K562 (cell line): ENCODE measurements around the gene PBX4. TPM values are rescaled to one million over a fixed set of nuclear protein-coding genes. Genes with fewer than 3 reads are reported as not detected.

Experiments
- ATAC-seq: fragments of 200-7000 bp; cut with Tn5 transposase; 3 replicates; pipeline ENCODE4 v1.9.1; 2020; ENCODE audit warnings: moderate library complexity
- BruUV-seq: library from RNA; stranded (reverse); fragments of 400-500 nt; replicated peaks from 2 replicates; lab custom pipeline; 2021; lab: Mats Ljungman, UMichigan
- CTCF ChIA-PET: fragments of 300-600 bp; formaldehyde crosslinking; extraction: SDS; loops from one replicate; lab custom pipeline; 2021; ENCODE audit warnings: low intra/inter-chr PET ratio; lab: Yijun Ruan, JAX
- POLR2A ChIA-PET: fragments of 300-600, 350-650 bp; sonication (Branson Sonifier 250); formaldehyde crosslinking; extraction: SDS; loops from one replicate; lab custom pipeline; 2021; ENCODE audit warnings: antibody characterized with exemption, inconsistent platforms; lab: Yijun Ruan, JAX
- DNase-seq, 4 experiments: peaks; one replicate each; pipeline versions ENCODE4 v3.0.0 to v3.0.0-alpha.2; 2011 to 2018; ENCODE audit warnings: low spot score in 3 of 4, mixed read lengths in 3 of 4; ENCODE audit errors: extremely low read depth in 1 of 4
- FAIRE-seq: peaks from 2 replicates; lab custom pipeline; 2011; peaks lifted over from hg19 to GRCh38; lab: Jason Lieb, UNC
- H2AFZ ChIP-seq: 2 replicates; pipeline ENCODE4 v1.6.0; 2011; ENCODE audit warnings: low read depth, low read length, control low read depth, inconsistent platforms
- H3K27ac ChIP-seq: fragments of 200-600 bp; 3 replicates; pipeline ENCODE4 v1.8.0; 2011; ENCODE audit warnings: low read depth, mild to moderate bottlenecking, control low read depth, inconsistent platforms, low read length, moderate library complexity, mixed read lengths; ENCODE audit errors: extremely low read depth
- H3K27me3 ChIP-seq, 2 experiments: fragments of 300-600 bp in 1 of 2; 2 replicates in 1 of 2; 3 replicates in 1 of 2; pipeline versions ENCODE4 v1.6.0 to v1.8.0; 2011; ENCODE audit warnings: inconsistent platforms in 2 of 2, low read length in 2 of 2, mild to moderate bottlenecking in 1 of 2, mixed read lengths in 1 of 2, moderate library complexity in 1 of 2; ENCODE audit not compliant: control insufficient read depth in 2 of 2, insufficient read depth in 2 of 2
- H3K36me3 ChIP-seq: fragments of 300-600 bp; 3 replicates; pipeline ENCODE4 v1.8.0; 2011; ENCODE audit warnings: mild to moderate bottlenecking, low read length, inconsistent platforms; ENCODE audit not compliant: control insufficient read depth, insufficient read depth
- H3K4me1 ChIP-seq, 2 experiments: fragments of 200-600 bp in 1 of 2; replicated peaks in 1 of 2; 2 replicates in 1 of 2; 3 replicates in 1 of 2; pipeline versions ENCODE4 v1.5.1 to v1.8.0; 2011; ENCODE audit warnings: inconsistent platforms in 2 of 2, low read length in 2 of 2, mild to moderate bottlenecking in 1 of 2, mixed read lengths in 1 of 2, moderate library complexity in 1 of 2; ENCODE audit not compliant: control insufficient read depth in 2 of 2, insufficient read depth in 2 of 2
- H3K4me2 ChIP-seq: 2 replicates; pipeline ENCODE4 v1.6.1; 2011; ENCODE audit warnings: low read length, control low read depth, inconsistent platforms, mixed read lengths; ENCODE audit not compliant: insufficient read depth
- H3K4me3 ChIP-seq: fragments of 200-600 bp; sonication (generic), shearing (Covaris generic); 2 replicates; pipeline ENCODE4 v1.5.1; 2016; ENCODE audit warnings: control low read depth, inconsistent platforms
- H3K79me2 ChIP-seq: fragments of 200-600 bp; 3 replicates; pipeline ENCODE4 v1.8.0; 2011; ENCODE audit warnings: low read length, inconsistent platforms; ENCODE audit not compliant: control insufficient read depth, insufficient read depth
- H3K9ac ChIP-seq, 2 experiments: 2 replicates each; pipeline versions ENCODE4 v1.6.0 to v1.6.1; 2011; ENCODE audit warnings: low read depth in 2 of 2, low read length in 2 of 2, control low read depth in 1 of 2, inconsistent platforms in 1 of 2, mild to moderate bottlenecking in 1 of 2, mixed read lengths in 1 of 2; ENCODE audit not compliant: insufficient read depth in 1 of 2
- H3K9me1 ChIP-seq: one replicate; pipeline ENCODE4 v1.6.0; 2011; ENCODE audit warnings: inconsistent platforms, mild to moderate bottlenecking, low read length, moderate library complexity; ENCODE audit not compliant: control insufficient read depth, insufficient read depth
- H3K9me3 ChIP-seq: replicated peaks from 2 replicates; pipeline ENCODE4 v1.5.1; 2011; ENCODE audit warnings: low read depth, low read length, inconsistent platforms; ENCODE audit not compliant: control insufficient read depth, insufficient read depth
- H4K20me1 ChIP-seq: replicated peaks from 2 replicates; pipeline ENCODE4 v1.6.1; 2011; ENCODE audit warnings: low read length, inconsistent platforms, mixed read lengths; ENCODE audit not compliant: control insufficient read depth, insufficient read depth
- CREM ChIP-seq: IDR thresholded peaks from 2 replicates; pipeline ENCODE4 v1.6.1; 2014; ENCODE audit warnings: antibody characterized with exemption, low read depth
- DLX4 ChIP-seq: fragments of 250-450 bp; sonication (Bioruptor Pico); IDR thresholded peaks from 2 replicates; pipeline ENCODE4 v1.6.1; 2021; ENCODE audit warnings: mild to moderate bottlenecking
- ESRRA ChIP-seq: fragments of 450-650 bp; IDR thresholded peaks from 2 replicates; pipeline ENCODE4 v1.6.1; 2014; ENCODE audit warnings: low read depth, mild to moderate bottlenecking, moderate library complexity, borderline replicate concordance
- EZH2 ChIP-seq: IDR thresholded peaks from 2 replicates; pipeline ENCODE4 v1.6.1; 2012; ENCODE audit warnings: low read depth, mild to moderate bottlenecking, inconsistent platforms, low read length, borderline replicate concordance
- L3MBTL2 ChIP-seq: fragments of 450-650 bp; IDR thresholded peaks from 2 replicates; pipeline ENCODE4 v1.6.1; 2016; ENCODE audit warnings: mild to moderate bottlenecking, moderate library complexity
- MYNN ChIP-seq, 2 experiments: sonication (generic); formaldehyde crosslinking in 1 of 2; IDR thresholded peaks; 2 replicates each; pipeline versions ENCODE4 v1.5.0 to v1.6.1; 2016 to 2020; ENCODE audit warnings: antibody characterized with exemption in 1 of 2, missing genetic modification reagents in 1 of 2
- POLR2AphosphoS2 ChIP-seq: IDR thresholded peaks from 2 replicates; pipeline ENCODE4 v1.6.1; 2012; ENCODE audit warnings: low read length, improper control_type of control experiment
- RBM15 ChIP-seq: fragments of 200-400 bp; formaldehyde crosslinking; IDR thresholded peaks from 2 replicates; pipeline ENCODE4 v1.6.1; 2018; ENCODE audit warnings: mild to moderate bottlenecking, low read length, moderate library complexity; ENCODE audit not compliant: insufficient read depth
- RFX7 ChIP-seq: fragments of 250-450 bp; sonication (Bioruptor Pico); IDR thresholded peaks from 2 replicates; pipeline ENCODE4 v1.5.1; 2021; ENCODE audit warnings: mild to moderate bottlenecking
- TEAD1 ChIP-seq, 2 experiments: fragments of 450-650 bp in 1 of 2; sonication (generic) in 1 of 2; formaldehyde crosslinking; IDR thresholded peaks; 2 replicates each; pipeline versions ENCODE4 v1.4.0 to v1.8.0; 2020 to 2022; ENCODE audit warnings: mild to moderate bottlenecking in 2 of 2, missing genetic modification reagents in 1 of 2
- ZBTB9 ChIP-seq: fragments of 450-650 bp; formaldehyde crosslinking; IDR thresholded peaks from 2 replicates; pipeline ENCODE4 v1.4.0; 2020; ENCODE audit warnings: mild to moderate bottlenecking, moderate library complexity
- ZFP1 ChIP-seq: fragments of 450-650 bp; formaldehyde crosslinking; IDR thresholded peaks from 2 replicates; pipeline ENCODE4 v1.4.0; 2020; ENCODE audit warnings: mild to moderate bottlenecking, mixed read lengths
- ZFX ChIP-seq: sonication (generic); formaldehyde crosslinking; IDR thresholded peaks from 2 replicates; pipeline ENCODE4 v1.8.0; 2022; ENCODE audit warnings: mild to moderate bottlenecking, missing genetic modification reagents, moderate library complexity
- ZNF384 ChIP-seq: IDR thresholded peaks from 2 replicates; pipeline ENCODE4 v1.6.1; 2012; ENCODE audit warnings: low read depth, low read length, improper control_type of control experiment
- ZNF583 ChIP-seq: fragments of 250-450 bp; sonication (Bioruptor Pico); IDR thresholded peaks from 2 replicates; pipeline ENCODE4 v1.4.0; 2020
- WGBS: fragments of 100-300 bp; shearing (Covaris generic); methylation state at CpG from one replicate; pipeline ENCODE4 v1.1.6; 2016; ENCODE audit warnings: low coverage, mixed read lengths; ENCODE audit not compliant: insufficient coverage; ENCODE audit errors: missing lambda C conversion rate; 5-methylcytosine and 5-hydroxymethylcytosine counted together
- in situ Hi-C: fragments of 300-500 bp; cut with MboI; formaldehyde crosslinking; loops from 4 replicates; pipeline ENCODE4 v1.15.0; 2018; ENCODE audit warnings: inconsistent platforms, mixed read lengths
- intact Hi-C: fragments of 100-400 bp; cut with micrococcal nuclease; formaldehyde crosslinking; loops from 2 replicates; pipeline ENCODE4 v1.14.2; 2022
- polyA plus RNA-seq, 8 experiments: library from polyadenylated mRNA; depleted of rRNA in 4 of 8; stranded (reverse) in 5 of 8; unstranded in 3 of 8; fragments of >200 nt; fragmentation: Nextera tagmentation in 2 of 8; fragmentation: Illumina TruSeq in 1 of 8; extraction: Ambion mirVana in 2 of 8; extraction: Trizol in 1 of 8; gene quantifications; 2 replicates each; pipeline versions ENCODE4 v1.2.1 to v1.2.3, GENCODE V29; 2011 to 2014; ENCODE audit warnings: inconsistent platforms in 1 of 8, missing spikeins in 1 of 8
- total RNA-seq, 7 experiments: library from RNA; depleted of rRNA in 6 of 7; stranded (reverse); fragments of >200 nt in 6 of 7; fragmentation: Illumina TruSeq in 2 of 7; extraction: Trizol in 2 of 7; gene quantifications; 2 replicates each; pipeline versions ENCODE4 v1.2.1 to v1.2.3, GENCODE V29; 2011 to 2021; ENCODE audit warnings: low replicate concordance in 1 of 7
- TF ChIP-seq, protein P1 (sequence below), 2 experiments: fragments of 450-650 bp in 1 of 2; sonication (generic) in 1 of 2; formaldehyde crosslinking in 1 of 2; IDR thresholded peaks in 1 of 2; conservative IDR thresholded peaks in 1 of 2; 2 replicates each; pipeline versions ENCODE4 v1.6.1 to v1.8.1; 2016 to 2023; ENCODE audit warnings: mild to moderate bottlenecking in 2 of 2, moderate library complexity in 2 of 2, inconsistent platforms in 1 of 2, missing genetic modification reagents in 1 of 2

The PBX4 gene
- total and polyA plus RNA-seq, 9 of the 15 experiments (the other 6 are each of a cell fraction or from before 2014, with no cell fraction given) = 0.11 to 3.8 (median 1.6) TPM; not detected in 1

- peak overlapping the region; percentile 75 for H2AFZ ChIP-seq
- no TSS peak for BruUV-seq
- no peaks in the 10 kb centered on the region for H3K9me3 ChIP-seq
- H3K27me3 ChIP-seq = no peaks in the 10 kb centered on the region
- 19% methylated on average over 44 of the region's 48 CpGs for WGBS
- intact Hi-C loops = loop anchor here (1.0 to 2.0 kb wide), 3 partner anchors 22 to 427 kb away; partner anchors contain the start of gene GMIP
- in situ Hi-C loops = loop anchor here (25.0 kb wide), 1 partner anchor 105 kb away; the partner anchor contains the start of genes GMIP and LPAR2
- H3K4me1 ChIP-seq = peaks cover 5 to 25% of the 10 kb centered on the region in 2 experiments
- H3K27ac ChIP-seq = no peak overlapping the region
- peak overlapping the region in 1 of 2 experiments; percentile 77; a peak in 2 of 4 replicates for H3K9ac ChIP-seq
- CTCF ChIA-PET = interaction anchor here (1.6 to 3.2 kb wide), 2 partner anchors 22 to 112 kb away, joined by 9 to 30 read pairs; partner anchors contain the start of gene GMIP
- no peak overlapping the region for H3K4me3 ChIP-seq
- FAIRE-seq (peak; percentile 69), DNase-seq (peak; percentile 79 to 87 (median 80)), ATAC-seq (peak; percentile 89)
- H3K36me3 ChIP-seq = peaks cover 25% of the 10 kb centered on the region; the same call in 2 of the 3 replicates
- no peaks in the 10 kb centered on the region for H3K79me2 ChIP-seq
- 0 out of 2 replicates have a peak, but pooled peaks cover 10% of the 10 kb centered on the region for H4K20me1 ChIP-seq
- H3K4me2 ChIP-seq = peak overlapping the region; percentile 31; the same call in 1 of the 2 replicates
- POLR2A ChIA-PET = interaction anchor here (0.5 to 1.2 kb wide), 6 partner anchors 17 to 421 kb away, joined by 3 to 4 read pairs (median 3); no protein-coding TSS in a partner anchor
- H3K9me1 ChIP-seq = peaks cover 3% of the 10 kb centered on the region
- TF ChIP-seq ZFP1 (CRISPR knock-in tag) (no peak), DLX4 (CRISPR knock-in tag) (no peak), POLR2AphosphoS2 (peak; percentile 70; the same call in 1 of the 2 replicates), CREM (0 out of 2 replicates have a peak, but pooled peaks have one; percentile 38), ZFX (CRISPR knock-in tag) (peak; percentile 59), ZNF583 (CRISPR knock-in tag) (no peak), ZBTB9 (CRISPR knock-in tag) (no peak), RFX7 (CRISPR knock-in tag) (no peak), L3MBTL2 (peak; percentile 68), ESRRA (no peak), TEAD1 (CRISPR knock-in tag; IDR thresholded peaks at IDR 0.05) (no peak), ZNF384 (no peak), EZH2 (no peak), MYNN (IDR thresholded peaks at IDR 0.05) (peak; percentile 74; the same call in 1 of the 2 replicates), MYNN (CRISPR knock-in tag; IDR thresholded peaks at IDR 0.05) (no peak), RBM15 (no peak)
- TF ChIP-seq, protein P1, sequence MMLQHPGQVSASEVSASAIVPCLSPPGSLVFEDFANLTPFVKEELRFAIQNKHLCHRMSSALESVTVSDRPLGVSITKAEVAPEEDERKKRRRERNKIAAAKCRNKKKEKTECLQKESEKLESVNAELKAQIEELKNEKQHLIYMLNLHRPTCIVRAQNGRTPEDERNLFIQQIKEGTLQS (IDR thresholded peaks at IDR 0.05) = no peak
- TF ChIP-seq, protein P1 (CRISPR knock-in tag; conservative IDR thresholded peaks at IDR 0.05) = no peak
Measured at GRCh38 chr19:19531951-19532805, 86.3 kb downstream of the PBX4 start.
